ENCODE data around the gene NECTIN3.
A peak's percentile ranks its signal among the peaks of the same experiment; 100 is the strongest.

The NECTIN3 gene, protein sequence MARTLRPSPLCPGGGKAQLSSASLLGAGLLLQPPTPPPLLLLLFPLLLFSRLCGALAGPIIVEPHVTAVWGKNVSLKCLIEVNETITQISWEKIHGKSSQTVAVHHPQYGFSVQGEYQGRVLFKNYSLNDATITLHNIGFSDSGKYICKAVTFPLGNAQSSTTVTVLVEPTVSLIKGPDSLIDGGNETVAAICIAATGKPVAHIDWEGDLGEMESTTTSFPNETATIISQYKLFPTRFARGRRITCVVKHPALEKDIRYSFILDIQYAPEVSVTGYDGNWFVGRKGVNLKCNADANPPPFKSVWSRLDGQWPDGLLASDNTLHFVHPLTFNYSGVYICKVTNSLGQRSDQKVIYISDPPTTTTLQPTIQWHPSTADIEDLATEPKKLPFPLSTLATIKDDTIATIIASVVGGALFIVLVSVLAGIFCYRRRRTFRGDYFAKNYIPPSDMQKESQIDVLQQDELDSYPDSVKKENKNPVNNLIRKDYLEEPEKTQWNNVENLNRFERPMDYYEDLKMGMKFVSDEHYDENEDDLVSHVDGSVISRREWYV

GRCh38 chr3:111071257-111072030 is at the start of gene NECTIN3:
Gene NECTIN3 (plus strand): TSS chr3:111071816. CDS start chr3:111072018, 202 bp downstream.
- DNase-seq (ENCODE audit: low read depth): peak; percentile 96

GRCh38 chr3:111027868-111028267 is 43.7 kb upstream of the NECTIN3 start:
- DNase-seq (ENCODE audit: low read depth): no peak

DNA sequence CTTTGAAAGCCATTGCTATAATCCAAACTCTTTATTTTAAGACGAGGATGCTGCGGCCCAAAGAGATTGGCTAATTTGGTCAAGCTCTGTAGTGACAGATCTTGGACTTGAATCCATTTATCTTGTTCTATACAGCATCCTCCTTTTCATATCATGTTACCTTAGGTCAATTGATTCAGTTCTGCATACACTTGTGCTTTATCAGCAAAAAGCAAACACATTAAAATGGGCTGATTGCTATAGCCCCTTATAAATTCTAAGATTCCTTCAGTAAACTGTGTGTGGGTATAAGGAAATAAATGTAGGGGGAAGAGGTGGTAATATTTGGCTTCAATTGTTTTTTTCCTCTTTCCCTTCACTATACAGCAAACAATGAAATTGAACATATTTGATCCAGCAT is 40.1 kb upstream of the NECTIN3 start:
- no peak for DNase-seq (ENCODE audit: low read depth)

- no peak for DNase-seq (ENCODE audit: low read depth)
Measured at GRCh38 chr3:111032677-111033076, 38.9 kb upstream of the NECTIN3 start.

- DNase-seq (ENCODE audit: low read depth): no peak
Measured at GRCh38 chr3:111033470-111034050, 38.1 kb upstream of the NECTIN3 start.

GRCh38 chr3:111035316-111035715 is 36.3 kb upstream of the NECTIN3 start:
- DNase-seq (ENCODE audit: low read depth): no peak

DNA sequence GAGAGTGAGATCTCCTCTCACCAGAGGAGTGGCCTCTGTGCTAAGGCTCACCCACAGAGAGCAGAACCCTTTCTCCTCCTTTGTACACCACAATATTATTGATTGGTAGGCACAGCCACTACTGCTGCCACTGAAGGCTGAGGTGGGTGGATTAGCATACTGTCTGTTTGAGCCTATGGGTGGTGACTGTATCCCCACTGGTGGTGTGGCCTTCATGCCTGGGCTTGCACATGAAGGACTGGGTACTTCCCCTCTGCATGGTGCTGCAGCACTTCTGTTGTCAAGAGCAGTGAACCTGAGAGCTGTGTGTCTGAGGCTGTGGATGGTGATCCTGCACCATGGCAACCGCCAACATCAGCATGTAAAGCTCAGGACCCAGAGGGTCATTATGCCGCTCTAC is 35.7 kb upstream of the NECTIN3 start:
- DNase-seq (ENCODE audit: low read depth): no peak

- no peak for DNase-seq (ENCODE audit: low read depth)
Measured at GRCh38 chr3:111040959-111041358, 30.7 kb upstream of the NECTIN3 start.

- DNase-seq (ENCODE audit: low read depth): no peak
Measured at GRCh38 chr3:111045564-111045963, 26.1 kb upstream of the NECTIN3 start.

- no peak for DNase-seq (ENCODE audit: low read depth)
Measured at GRCh38 chr3:111047042-111047441, 24.6 kb upstream of the NECTIN3 start.

DNA sequence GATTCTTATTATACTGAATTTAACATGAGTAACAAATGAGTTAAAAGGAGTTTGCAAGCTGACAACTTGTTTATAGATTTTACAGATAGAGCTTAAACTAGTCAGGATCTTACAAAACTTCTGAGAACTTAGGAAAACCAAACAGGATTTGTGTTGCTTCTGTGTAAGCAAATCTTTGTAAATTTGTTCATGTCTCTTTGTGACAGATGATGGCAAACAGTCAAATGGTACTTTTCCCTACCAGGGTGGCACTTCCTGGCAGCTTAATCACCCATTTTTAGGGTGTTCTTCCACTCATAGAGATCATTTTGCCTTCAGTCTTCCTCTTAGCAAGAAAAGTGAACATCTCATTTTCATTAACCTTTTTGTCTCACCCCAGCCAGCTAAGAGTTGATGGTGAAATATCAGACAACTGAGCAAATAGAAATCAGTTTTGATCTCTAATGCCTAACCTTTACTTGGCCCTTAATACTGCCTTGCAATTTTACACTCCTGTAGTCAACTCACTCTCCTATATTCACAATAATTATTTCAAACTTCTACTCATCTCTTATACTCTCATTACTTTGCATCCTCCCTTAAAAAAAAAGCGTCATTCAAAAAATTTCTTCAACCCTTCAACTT is 23.7 kb upstream of the NECTIN3 start:
- DNase-seq (ENCODE audit: low read depth): no peak

- DNase-seq (ENCODE audit: low read depth): no peak
Measured at GRCh38 chr3:111051354-111051753, 20.3 kb upstream of the NECTIN3 start.

GRCh38 chr3:111068574-111068973 is 3.0 kb upstream of the NECTIN3 start:
- DNase-seq (ENCODE audit: low read depth): no peak

GRCh38 chr3:111069974-111070771 is 1.4 kb upstream of the NECTIN3 start:
- DNase-seq (ENCODE audit: low read depth): no peak

DNA sequence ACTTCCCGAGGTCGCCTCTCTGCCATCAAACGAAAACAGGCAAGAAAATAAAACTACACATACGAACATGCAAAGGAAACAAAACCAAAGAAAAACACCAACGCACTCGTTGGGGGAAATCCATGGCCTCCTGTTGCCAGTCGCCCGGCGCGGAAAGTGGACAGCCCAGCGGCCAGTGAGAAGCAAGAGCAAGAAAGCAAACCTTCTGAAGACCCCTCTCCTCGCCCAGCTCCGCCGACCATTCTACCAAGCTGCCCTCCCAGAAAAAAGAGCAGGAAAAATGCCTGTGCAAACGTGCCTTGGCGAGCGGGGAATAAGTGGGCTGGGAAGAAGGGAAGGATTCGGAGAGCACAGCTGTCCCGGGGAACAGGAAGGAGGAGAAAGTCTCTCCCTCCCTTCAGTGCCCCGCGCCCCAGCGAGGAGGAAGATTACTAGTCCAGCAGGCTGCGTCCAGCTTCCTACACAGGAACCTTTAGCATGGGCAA is 802 bp upstream of the NECTIN3 start:
- no peak for DNase-seq (ENCODE audit: low read depth)

GRCh38 chr3:111072031-111072921 is 660 bp downstream of the NECTIN3 start:
- no peak for DNase-seq (ENCODE audit: low read depth)

DNA sequence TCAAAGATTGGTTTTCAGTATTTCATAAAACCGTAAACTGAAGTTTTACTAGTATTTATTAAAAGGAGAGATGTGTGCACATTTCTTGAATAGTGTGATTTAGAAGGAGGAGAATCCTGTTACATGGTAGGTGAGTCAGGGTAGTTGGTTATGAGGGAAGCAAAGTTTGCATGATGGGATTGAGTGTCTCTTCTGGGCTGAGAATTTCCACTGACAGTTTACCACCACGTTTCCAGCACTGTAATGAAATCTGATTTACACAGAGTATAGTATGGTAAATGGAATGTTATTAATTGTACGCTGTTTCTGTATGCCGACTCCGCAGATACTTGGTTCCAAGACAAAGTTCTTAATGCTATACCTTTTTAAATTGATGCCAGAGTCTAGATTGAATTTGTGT is 1.6 kb downstream of the NECTIN3 start:
- no peak for DNase-seq (ENCODE audit: low read depth)

DNA sequence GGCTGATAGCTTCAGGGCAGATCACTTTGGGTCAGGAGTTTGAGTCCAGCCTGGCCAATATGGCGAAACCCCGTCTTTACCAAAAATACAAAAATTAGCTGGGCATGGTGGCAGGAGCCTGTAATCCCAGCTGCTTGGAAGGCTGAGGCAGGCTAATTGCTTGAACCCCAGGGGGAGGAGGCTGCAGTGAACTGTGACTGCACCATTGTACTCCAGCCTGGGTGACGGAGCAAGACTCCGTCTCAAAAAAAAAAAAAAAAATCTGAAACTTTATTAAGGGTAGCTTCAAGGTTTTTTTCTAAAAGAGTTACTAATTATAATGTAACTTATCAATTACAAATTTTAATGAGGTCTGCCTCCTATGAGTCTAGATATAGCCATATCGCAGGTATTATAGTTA is 5.1 kb downstream of the NECTIN3 start:
- no peak for DNase-seq (ENCODE audit: low read depth)

DNA sequence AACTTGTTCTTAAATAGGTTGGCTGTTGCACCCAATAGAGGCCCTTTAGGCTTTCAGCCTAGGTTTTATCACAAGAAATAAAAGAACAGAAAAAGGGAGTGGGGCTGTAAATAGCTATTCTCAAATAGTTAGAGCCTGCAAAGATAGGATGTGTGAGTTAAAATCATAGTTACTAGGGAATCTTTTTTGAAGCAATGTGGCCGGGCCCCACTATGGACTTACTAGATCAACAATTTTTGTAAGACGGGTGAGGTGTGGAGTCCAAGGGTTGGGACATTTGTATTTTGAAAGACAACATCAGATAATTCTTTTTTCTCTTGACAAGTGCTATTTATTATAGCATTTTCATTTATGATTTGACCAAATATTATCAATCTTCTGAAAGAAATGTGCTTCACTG is 5.8 kb downstream of the NECTIN3 start:
- no peak for DNase-seq (ENCODE audit: low read depth)

GRCh38 chr3:111080413-111080812 is 8.8 kb downstream of the NECTIN3 start:
- peak; percentile 23 for DNase-seq (ENCODE audit: low read depth)

Data from fibroblast of the conjunctiva (primary cell).